Measurements from ENCODE around the gene LAMA3.

LAMA3 gene

GRCh38 chr18:23802817-23803216 is 113.6 kb downstream of the LAMA3 start:
- Histone ChIP-seq H3K4me3 (ENCODE audit: low read depth, low read length) (no peak overlapping the region), H3K36me3 (ENCODE audit: control insufficient read depth, insufficient read depth, low read length) (no peaks in the 10 kb centered on the region), H3K9me3 (ENCODE audit: control insufficient read depth, insufficient read depth, low read length) (no peaks in the 10 kb centered on the region), H3K4me1 (ENCODE audit: control insufficient read depth, insufficient read depth, low read length) (no peaks in the 10 kb centered on the region), H3K9ac (ENCODE audit: low read depth, low read length) (no peak overlapping the region), H3K27me3 (ENCODE audit: control insufficient read depth, insufficient read depth, low read length) (no peaks in the 10 kb centered on the region)

GRCh38 chr18:23803755-23804154 is 114.5 kb downstream of the LAMA3 start:
- Histone ChIP-seq H3K9me3 (ENCODE audit: control insufficient read depth, insufficient read depth, low read length) (no peaks in the 10 kb centered on the region), H3K36me3 (ENCODE audit: control insufficient read depth, insufficient read depth, low read length) (no peaks in the 10 kb centered on the region), H3K9ac (ENCODE audit: low read depth, low read length) (no peak overlapping the region), H3K4me3 (ENCODE audit: low read depth, low read length) (no peak overlapping the region), H3K27me3 (ENCODE audit: control insufficient read depth, insufficient read depth, low read length) (no peaks in the 10 kb centered on the region), H3K4me1 (ENCODE audit: control insufficient read depth, insufficient read depth, low read length) (no peaks in the 10 kb centered on the region)

- Histone ChIP-seq H3K9ac (ENCODE audit: low read depth, low read length) (no peak overlapping the region), H3K36me3 (ENCODE audit: control insufficient read depth, insufficient read depth, low read length) (no peaks in the 10 kb centered on the region), H3K4me1 (ENCODE audit: control insufficient read depth, insufficient read depth, low read length) (no peaks in the 10 kb centered on the region), H3K4me3 (ENCODE audit: low read depth, low read length) (no peak overlapping the region), H3K27me3 (ENCODE audit: control insufficient read depth, insufficient read depth, low read length) (no peaks in the 10 kb centered on the region), H3K9me3 (ENCODE audit: control insufficient read depth, insufficient read depth, low read length) (no peaks in the 10 kb centered on the region)
Observed at GRCh38 chr18:23805898-23806297, 116.6 kb downstream of the LAMA3 start.

GRCh38 chr18:23809415-23809814 is 120.2 kb downstream of the LAMA3 start:
- peaks cover 10% of the 10 kb centered on the region for H3K4me1 ChIP-seq (ENCODE audit: control insufficient read depth, insufficient read depth, low read length)
- H3K4me3 ChIP-seq (ENCODE audit: low read depth, low read length), result no peak overlapping the region
- no peaks in the 10 kb centered on the region for H3K27me3 ChIP-seq (ENCODE audit: control insufficient read depth, insufficient read depth, low read length)
- H3K9ac ChIP-seq (ENCODE audit: low read depth, low read length), result no peak overlapping the region
- H3K36me3 ChIP-seq (ENCODE audit: control insufficient read depth, insufficient read depth, low read length), result no peaks in the 10 kb centered on the region
- H3K9me3 ChIP-seq (ENCODE audit: control insufficient read depth, insufficient read depth, low read length), result no peaks in the 10 kb centered on the region

- H3K27me3 ChIP-seq (ENCODE audit: control insufficient read depth, insufficient read depth, low read length), result no peaks in the 10 kb centered on the region
- no peaks in the 10 kb centered on the region for H3K36me3 ChIP-seq (ENCODE audit: control insufficient read depth, insufficient read depth, low read length)
- H3K9me3 ChIP-seq (ENCODE audit: control insufficient read depth, insufficient read depth, low read length), result no peaks in the 10 kb centered on the region
Observed at GRCh38 chr18:23810396-23810795, 121.1 kb downstream of the LAMA3 start.

GRCh38 chr18:23811176-23811575 is 121.9 kb downstream of the LAMA3 start:
- no peaks in the 10 kb centered on the region for H3K27me3 ChIP-seq (ENCODE audit: control insufficient read depth, insufficient read depth, low read length)
- H3K9ac ChIP-seq (ENCODE audit: low read depth, low read length), result no peak overlapping the region
- peaks cover 15% of the 10 kb centered on the region for H3K4me1 ChIP-seq (ENCODE audit: control insufficient read depth, insufficient read depth, low read length)

More at GRCh38 chr18:23810396-23810795, 121.1 kb downstream of the LAMA3 start:
- no peak overlapping the region for H3K9ac ChIP-seq (ENCODE audit: low read depth, low read length)
- peaks cover 15% of the 10 kb centered on the region for H3K4me1 ChIP-seq (ENCODE audit: control insufficient read depth, insufficient read depth, low read length)
- no peak overlapping the region for H3K4me3 ChIP-seq (ENCODE audit: low read depth, low read length)

GRCh38 chr18:23812546-23813440 is 123.5 kb downstream of the LAMA3 start:
- Histone ChIP-seq H3K9me3 (ENCODE audit: control insufficient read depth, insufficient read depth, low read length) (no peaks in the 10 kb centered on the region), H3K4me1 (ENCODE audit: control insufficient read depth, insufficient read depth, low read length) (peaks cover 15% of the 10 kb centered on the region), H3K4me3 (ENCODE audit: low read depth, low read length) (no peak overlapping the region), H3K27me3 (ENCODE audit: control insufficient read depth, insufficient read depth, low read length) (no peaks in the 10 kb centered on the region), H3K9ac (ENCODE audit: low read depth, low read length) (no peak overlapping the region), H3K36me3 (ENCODE audit: control insufficient read depth, insufficient read depth, low read length) (no peaks in the 10 kb centered on the region)

More at GRCh38 chr18:23811176-23811575, 121.9 kb downstream of the LAMA3 start:
- H3K36me3 ChIP-seq (ENCODE audit: control insufficient read depth, insufficient read depth, low read length), result no peaks in the 10 kb centered on the region
- H3K4me3 ChIP-seq (ENCODE audit: low read depth, low read length), result no peak overlapping the region
- no peaks in the 10 kb centered on the region for H3K9me3 ChIP-seq (ENCODE audit: control insufficient read depth, insufficient read depth, low read length)

- H3K36me3 ChIP-seq (ENCODE audit: control insufficient read depth, insufficient read depth, low read length), result no peaks in the 10 kb centered on the region
- no peak overlapping the region for H3K9ac ChIP-seq (ENCODE audit: low read depth, low read length)
- no peaks in the 10 kb centered on the region for H3K9me3 ChIP-seq (ENCODE audit: control insufficient read depth, insufficient read depth, low read length)
- no peak overlapping the region for H3K4me3 ChIP-seq (ENCODE audit: low read depth, low read length)
- peaks cover 15% of the 10 kb centered on the region for H3K4me1 ChIP-seq (ENCODE audit: control insufficient read depth, insufficient read depth, low read length)
- no peaks in the 10 kb centered on the region for H3K27me3 ChIP-seq (ENCODE audit: control insufficient read depth, insufficient read depth, low read length)
Observed at GRCh38 chr18:23814991-23815614, 125.8 kb downstream of the LAMA3 start.

GRCh38 chr18:23816021-23816420 is 126.8 kb downstream of the LAMA3 start:
- H3K4me3 ChIP-seq (ENCODE audit: low read depth, low read length), result no peak overlapping the region
- H3K4me1 ChIP-seq (ENCODE audit: control insufficient read depth, insufficient read depth, low read length), result peaks cover 20% of the 10 kb centered on the region
- H3K9me3 ChIP-seq (ENCODE audit: control insufficient read depth, insufficient read depth, low read length), result no peaks in the 10 kb centered on the region
- no peaks in the 10 kb centered on the region for H3K27me3 ChIP-seq (ENCODE audit: control insufficient read depth, insufficient read depth, low read length)
- no peak overlapping the region for H3K9ac ChIP-seq (ENCODE audit: low read depth, low read length)
- H3K36me3 ChIP-seq (ENCODE audit: control insufficient read depth, insufficient read depth, low read length), result no peaks in the 10 kb centered on the region

- Histone ChIP-seq H3K9ac (ENCODE audit: low read depth, low read length) (no peak overlapping the region), H3K9me3 (ENCODE audit: control insufficient read depth, insufficient read depth, low read length) (no peaks in the 10 kb centered on the region), H3K4me1 (ENCODE audit: control insufficient read depth, insufficient read depth, low read length) (peaks cover 21% of the 10 kb centered on the region), H3K36me3 (ENCODE audit: control insufficient read depth, insufficient read depth, low read length) (no peaks in the 10 kb centered on the region), H3K27me3 (ENCODE audit: control insufficient read depth, insufficient read depth, low read length) (no peaks in the 10 kb centered on the region), H3K4me3 (ENCODE audit: low read depth, low read length) (no peak overlapping the region)
Observed at GRCh38 chr18:23816740-23817139, 127.5 kb downstream of the LAMA3 start.

GRCh38 chr18:23819001-23819400 is 129.7 kb downstream of the LAMA3 start:
- Histone ChIP-seq H3K9me3 (ENCODE audit: control insufficient read depth, insufficient read depth, low read length) (no peaks in the 10 kb centered on the region), H3K4me1 (ENCODE audit: control insufficient read depth, insufficient read depth, low read length) (peaks cover 14% of the 10 kb centered on the region), H3K36me3 (ENCODE audit: control insufficient read depth, insufficient read depth, low read length) (no peaks in the 10 kb centered on the region), H3K27me3 (ENCODE audit: control insufficient read depth, insufficient read depth, low read length) (no peaks in the 10 kb centered on the region), H3K4me3 (ENCODE audit: low read depth, low read length) (no peak overlapping the region), H3K9ac (ENCODE audit: low read depth, low read length) (no peak overlapping the region)

Measured in iPS-15b (cell line).